ENCODE measurements around the gene SPRED1. TPM values are rescaled to one million over a fixed set of nuclear protein-coding genes. Genes with fewer than 3 reads are reported as not detected.
A peak's percentile ranks its signal among the peaks of the same experiment; 100 is the strongest.

The SPRED1 gene
- total and polyA plus RNA-seq, 9 of the 15 experiments (the other 6 are each of a cell fraction or from before 2014, with no cell fraction given): 2.8 to 17.4 (median 7.9) TPM

DNA sequence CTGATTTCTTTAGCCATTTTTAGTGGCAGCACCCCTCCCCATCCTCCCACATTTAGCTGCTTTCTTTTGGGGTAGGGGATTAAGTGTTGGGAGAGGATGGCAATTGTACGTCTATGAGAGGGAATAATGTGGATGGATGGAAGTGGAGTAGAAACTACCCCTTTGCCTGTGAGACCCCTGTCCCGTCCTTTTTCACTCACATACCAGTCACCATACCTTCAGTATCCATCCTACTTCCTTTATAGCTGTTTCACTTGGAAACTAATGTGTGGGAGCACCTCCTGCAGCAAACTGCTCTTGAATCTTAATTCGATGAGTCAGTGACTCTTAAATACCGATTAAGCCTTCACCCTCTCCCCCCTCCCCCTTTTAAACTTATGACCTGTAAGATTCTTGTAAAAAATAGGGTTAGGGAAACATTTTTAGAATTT lies 730 bp downstream of the SPRED1 start:
- POLR2A ChIA-PET: interaction anchor here (0.6 to 2.5 kb wide), 6 partner anchors 9 to 945 kb away, joined by 3 to 17 read pairs (median 4); no protein-coding TSS in a partner anchor
- Histone ChIP-seq H4K20me1 (replicated peaks; ENCODE audit: control insufficient read depth, insufficient read depth, low read length) (no peaks in the 10 kb centered on the region), H3K9me3 (replicated peaks; ENCODE audit: control insufficient read depth, insufficient read depth, low read depth, low read length) (no peaks in the 10 kb centered on the region), H3K9ac (ENCODE audit: insufficient read depth in 1 of 2, low read depth in 2 of 2, low read length in 2 of 2) (peak overlapping the region; percentile 87 to 93), H3K27me3 (ENCODE audit: control insufficient read depth in 2 of 2, insufficient read depth in 2 of 2, low read length in 2 of 2) (no peaks in the 10 kb centered on the region), H3K4me1 (replicated peaks in 1 of 2; ENCODE audit: control insufficient read depth in 2 of 2, insufficient read depth in 2 of 2, low read length in 2 of 2) (peaks cover 0 to 10% of the 10 kb centered on the region in 2 experiments; a peak in 3 of 5 replicates), H3K9me1 (ENCODE audit: control insufficient read depth, insufficient read depth, low read length) (no peaks in the 10 kb centered on the region), H3K27ac (ENCODE audit: extremely low read depth, low read depth, low read length) (peak overlapping the region; percentile 83), H3K79me2 (ENCODE audit: control insufficient read depth, insufficient read depth, low read length) (peaks cover 60% of the 10 kb centered on the region), H3K4me3 (peak overlapping the region; percentile 86), H3K4me2 (ENCODE audit: insufficient read depth, low read length) (peak overlapping the region; percentile 95), H3K36me3 (ENCODE audit: control insufficient read depth, insufficient read depth, low read length) (no peaks in the 10 kb centered on the region), H2AFZ (ENCODE audit: low read depth, low read length) (peak overlapping the region; percentile 57; the same call in 1 of the 2 replicates)
- CTCF ChIA-PET (ENCODE audit: low intra/inter-chr PET ratio): no interaction called here
- intact Hi-C loops (cut with micrococcal nuclease): loop anchor here (5.0 kb wide), 2 partner anchors 74 to 184 kb away; no protein-coding TSS in a partner anchor
- in situ Hi-C loops (cut with MboI): no loop called here
- no TSS peak for BruUV-seq (replicated peaks)
- 0% methylated on average over 4 of the region's 4 CpGs for WGBS (ENCODE audit: insufficient coverage, low coverage, missing lambda C conversion rate)
- ATAC-seq: peak; percentile 11
- peak; percentile 61 for FAIRE-seq
- DNase-seq (ENCODE audit: extremely low read depth in 1 of 4, low spot score in 3 of 4): peak; percentile 16 to 66 (median 28)
- TF ChIP-seq MED1 (CRISPR knock-in tag; IDR thresholded peaks at IDR 0.05; ENCODE audit: borderline replicate concordance): no peak
- TF ChIP-seq ZBTB1 (CRISPR knock-in tag; IDR thresholded peaks at IDR 0.05; ENCODE audit: borderline replicate concordance, low read depth): no peak
- TF ChIP-seq, protein P1, sequence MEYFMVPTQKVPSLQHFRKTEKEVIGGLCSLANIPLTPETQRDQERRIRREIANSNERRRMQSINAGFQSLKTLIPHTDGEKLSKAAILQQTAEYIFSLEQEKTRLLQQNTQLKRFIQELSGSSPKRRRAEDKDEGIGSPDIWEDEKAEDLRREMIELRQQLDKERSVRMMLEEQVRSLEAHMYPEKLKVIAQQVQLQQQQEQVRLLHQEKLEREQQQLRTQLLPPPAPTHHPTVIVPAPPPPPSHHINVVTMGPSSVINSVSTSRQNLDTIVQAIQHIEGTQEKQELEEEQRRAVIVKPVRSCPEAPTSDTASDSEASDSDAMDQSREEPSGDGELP (CRISPR knock-in tag; IDR thresholded peaks at IDR 0.05; ENCODE audit: borderline replicate concordance): no peak
- peak; percentile 13; the same call in 1 of the 2 replicates for TF ChIP-seq POLR2A (conservative IDR thresholded peaks at IDR 0.05)
- TF ChIP-seq CHD1 (IDR thresholded peaks at IDR 0.05; ENCODE audit: low read length): peak; percentile 24
- TF ChIP-seq, protein P2, sequence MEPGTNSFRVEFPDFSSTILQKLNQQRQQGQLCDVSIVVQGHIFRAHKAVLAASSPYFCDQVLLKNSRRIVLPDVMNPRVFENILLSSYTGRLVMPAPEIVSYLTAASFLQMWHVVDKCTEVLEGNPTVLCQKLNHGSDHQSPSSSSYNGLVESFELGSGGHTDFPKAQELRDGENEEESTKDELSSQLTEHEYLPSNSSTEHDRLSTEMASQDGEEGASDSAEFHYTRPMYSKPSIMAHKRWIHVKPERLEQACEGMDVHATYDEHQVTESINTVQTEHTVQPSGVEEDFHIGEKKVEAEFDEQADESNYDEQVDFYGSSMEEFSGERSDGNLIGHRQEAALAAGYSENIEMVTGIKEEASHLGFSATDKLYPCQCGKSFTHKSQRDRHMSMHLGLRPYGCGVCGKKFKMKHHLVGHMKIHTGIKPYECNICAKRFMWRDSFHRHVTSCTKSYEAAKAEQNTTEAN (CRISPR knock-in tag; IDR thresholded peaks at IDR 0.05): no peak
- TF ChIP-seq, protein P3, sequence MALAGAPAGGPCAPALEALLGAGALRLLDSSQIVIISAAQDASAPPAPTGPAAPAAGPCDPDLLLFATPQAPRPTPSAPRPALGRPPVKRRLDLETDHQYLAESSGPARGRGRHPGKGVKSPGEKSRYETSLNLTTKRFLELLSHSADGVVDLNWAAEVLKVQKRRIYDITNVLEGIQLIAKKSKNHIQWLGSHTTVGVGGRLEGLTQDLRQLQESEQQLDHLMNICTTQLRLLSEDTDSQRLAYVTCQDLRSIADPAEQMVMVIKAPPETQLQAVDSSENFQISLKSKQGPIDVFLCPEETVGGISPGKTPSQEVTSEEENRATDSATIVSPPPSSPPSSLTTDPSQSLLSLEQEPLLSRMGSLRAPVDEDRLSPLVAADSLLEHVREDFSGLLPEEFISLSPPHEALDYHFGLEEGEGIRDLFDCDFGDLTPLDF (CRISPR knock-in tag; IDR thresholded peaks at IDR 0.05): no peak
- TF ChIP-seq, protein P4, sequence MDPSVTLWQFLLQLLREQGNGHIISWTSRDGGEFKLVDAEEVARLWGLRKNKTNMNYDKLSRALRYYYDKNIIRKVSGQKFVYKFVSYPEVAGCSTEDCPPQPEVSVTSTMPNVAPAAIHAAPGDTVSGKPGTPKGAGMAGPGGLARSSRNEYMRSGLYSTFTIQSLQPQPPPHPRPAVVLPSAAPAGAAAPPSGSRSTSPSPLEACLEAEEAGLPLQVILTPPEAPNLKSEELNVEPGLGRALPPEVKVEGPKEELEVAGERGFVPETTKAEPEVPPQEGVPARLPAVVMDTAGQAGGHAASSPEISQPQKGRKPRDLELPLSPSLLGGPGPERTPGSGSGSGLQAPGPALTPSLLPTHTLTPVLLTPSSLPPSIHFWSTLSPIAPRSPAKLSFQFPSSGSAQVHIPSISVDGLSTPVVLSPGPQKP (CRISPR knock-in tag; IDR thresholded peaks at IDR 0.05): no peak
- peak; percentile 13 for TF ChIP-seq DACH1 (IDR thresholded peaks at IDR 0.05; ENCODE audit: partially characterized antibody)
- no peak for TF ChIP-seq DNMT1 (IDR thresholded peaks at IDR 0.05)
- peak; percentile 74 for TF ChIP-seq JUND (IDR thresholded peaks at IDR 0.05; ENCODE audit: borderline replicate concordance, low read depth, low read length)
- no peak for TF ChIP-seq JUND (tag; IDR thresholded peaks at IDR 0.05; ENCODE audit: borderline replicate concordance, low read depth, low read length)
- no peak for TF ChIP-seq ZNF24 (IDR thresholded peaks at IDR 0.05)
- TF ChIP-seq ZNF79 (CRISPR knock-in tag; IDR thresholded peaks at IDR 0.05; ENCODE audit: low read depth): no peak
- peak; percentile 59; the same call in 1 of the 2 replicates for TF ChIP-seq C11orf30 (IDR thresholded peaks at IDR 0.05; ENCODE audit: low read depth)
- TF ChIP-seq FOXJ2 (tag; IDR thresholded peaks at IDR 0.05): no peak
- TF ChIP-seq SMARCA4 (IDR thresholded peaks at IDR 0.05): peak; percentile 31; the same call in 1 of the 2 replicates
- TF ChIP-seq DPF2 (IDR thresholded peaks at IDR 0.05): peak; percentile 36; the same call in 1 of the 2 replicates
